HUES64 (cell line): ENCODE measurements around the gene SERPINE1.

Source experiments
- H3K27ac ChIP-seq: 2 replicates; pipeline ENCODE4 v1.7.0; 2013; ENCODE audit warnings: low read depth, low read length, inconsistent platforms
- H3K27me3 ChIP-seq: 2 replicates; pipeline ENCODE4 v1.6.1; 2013; ENCODE audit warnings: mild to moderate bottlenecking, low read length; ENCODE audit not compliant: insufficient read depth
- H3K36me3 ChIP-seq: 2 replicates; pipeline ENCODE4 v1.6.1; 2013; ENCODE audit warnings: mild to moderate bottlenecking, low read length; ENCODE audit not compliant: insufficient read depth
- H3K4me1 ChIP-seq: 2 replicates; pipeline ENCODE4 v1.6.1; 2013; ENCODE audit warnings: mild to moderate bottlenecking, low read length, moderate library complexity; ENCODE audit not compliant: insufficient read depth
- H3K4me3 ChIP-seq: 2 replicates; pipeline ENCODE4 v1.5.1; 2013; ENCODE audit warnings: mild to moderate bottlenecking, low read length, moderate library complexity
- H3K9ac ChIP-seq: 2 replicates; pipeline ENCODE4 v1.6.1; 2013; ENCODE audit warnings: mild to moderate bottlenecking, low read depth, low read length
- H3K9me3 ChIP-seq: 2 replicates; pipeline ENCODE4 v1.6.1; 2013; ENCODE audit warnings: low read depth, low read length; ENCODE audit not compliant: insufficient read depth
- WGBS: fragments of 150-250, 120-280 bp; methylation state at CpG from one replicate; pipeline ENCODE4 v1.1.7; 2013; ENCODE audit warnings: missing lambda C conversion rate; 5-methylcytosine and 5-hydroxymethylcytosine counted together

SERPINE1 gene

GRCh38 chr7:101174322-101174854 is 47.5 kb downstream of the SERPINE1 start:
- Histone ChIP-seq H3K4me1 (peaks cover 15% of the 10 kb centered on the region; the same call in 1 of the 2 replicates), H3K9me3 (no peaks in the 10 kb centered on the region), H3K4me3 (peak overlapping the region; percentile 52), H3K9ac (no peak overlapping the region), H3K27me3 (peaks cover 100% of the 10 kb centered on the region), H3K27ac (no peak overlapping the region), H3K36me3 (no peaks in the 10 kb centered on the region)
- WGBS = 49% methylated on average over 28 of the region's 28 CpGs

GRCh38 chr7:101175664-101176063 is 48.8 kb downstream of the SERPINE1 start:
- WGBS = 49% methylated on average over 3 of the region's 3 CpGs
- peaks cover 4% of the 10 kb centered on the region; the same call in 1 of the 2 replicates for H3K4me1 ChIP-seq
- no peak overlapping the region for H3K9ac ChIP-seq
- H3K9me3 ChIP-seq = no peaks in the 10 kb centered on the region
- no peak overlapping the region for H3K4me3 ChIP-seq
- no peaks in the 10 kb centered on the region for H3K36me3 ChIP-seq
- peaks cover 99% of the 10 kb centered on the region for H3K27me3 ChIP-seq
- H3K27ac ChIP-seq = no peak overlapping the region

GRCh38 chr7:101177644-101178043 is 50.7 kb downstream of the SERPINE1 start:
- Histone ChIP-seq H3K36me3 (no peaks in the 10 kb centered on the region), H3K9me3 (no peaks in the 10 kb centered on the region), H3K9ac (no peak overlapping the region), H3K27ac (no peak overlapping the region), H3K4me3 (no peak overlapping the region), H3K27me3 (peaks cover 87% of the 10 kb centered on the region), H3K4me1 (peaks cover 4% of the 10 kb centered on the region; the same call in 1 of the 2 replicates)
- 91% methylated on average over 2 of the region's 2 CpGs for WGBS

GRCh38 chr7:101179117-101179516 is 52.2 kb downstream of the SERPINE1 start:
- peak overlapping the region; percentile 58 for H3K4me3 ChIP-seq
- no peak overlapping the region for H3K27ac ChIP-seq
- no peaks in the 10 kb centered on the region for H3K9me3 ChIP-seq
- peaks cover 4% of the 10 kb centered on the region; the same call in 1 of the 2 replicates for H3K4me1 ChIP-seq
- peaks cover 73% of the 10 kb centered on the region for H3K27me3 ChIP-seq
- 1% methylated on average over 19 of the region's 20 CpGs for WGBS
- no peak overlapping the region for H3K9ac ChIP-seq
- H3K36me3 ChIP-seq = no peaks in the 10 kb centered on the region

- Histone ChIP-seq H3K27ac (no peak overlapping the region), H3K27me3 (peaks cover 67% of the 10 kb centered on the region), H3K4me1 (peaks cover 4% of the 10 kb centered on the region; the same call in 1 of the 2 replicates), H3K36me3 (no peaks in the 10 kb centered on the region), H3K9ac (no peak overlapping the region), H3K9me3 (no peaks in the 10 kb centered on the region), H3K4me3 (peak overlapping the region; percentile 58)
- under 1% methylated on average over 27 of the region's 27 CpGs for WGBS
These were observed 52.8 kb downstream of the SERPINE1 start for GRCh38 chr7:101179713-101180112.

- Histone ChIP-seq H3K4me3 (peak within 1 kb of the TSS; percentile 58), H3K36me3 (no peaks in the 10 kb centered on the region), H3K9me3 (no peaks in the 10 kb centered on the region), H3K4me1 (peaks cover 4% of the 10 kb centered on the region; the same call in 1 of the 2 replicates), H3K27me3 (peaks cover 61% of the 10 kb centered on the region), H3K27ac (no peak within 1 kb of the TSS), H3K9ac (no peak within 1 kb of the TSS)
- WGBS = 9% methylated on average over 55 of the region's 56 CpGs
These were observed 53.3 kb downstream of the SERPINE1 start, which contains the start of gene NAT16 for GRCh38 chr7:101180130-101180755. NAT16 (minus strand) TSS chr7:101180293; CDS start chr7:101174807, 5,486 bp downstream.

- H3K4me3 ChIP-seq = no peak overlapping the region
- 75% methylated on average over 5 of the region's 5 CpGs for WGBS
- peaks cover 12% of the 10 kb centered on the region for H3K27me3 ChIP-seq
- H3K9ac ChIP-seq = no peak overlapping the region
- peaks cover 4% of the 10 kb centered on the region; the same call in 1 of the 2 replicates for H3K4me1 ChIP-seq
- H3K9me3 ChIP-seq = no peaks in the 10 kb centered on the region
- H3K36me3 ChIP-seq = no peaks in the 10 kb centered on the region
- no peak overlapping the region for H3K27ac ChIP-seq
These were observed 58.4 kb downstream of the SERPINE1 start for GRCh38 chr7:101185258-101185839.

GRCh38 chr7:101186194-101186593 is 59.3 kb downstream of the SERPINE1 start:
- Histone ChIP-seq H3K4me3 (no peak overlapping the region), H3K4me1 (0 out of 2 replicates have a peak, but pooled peaks cover 4% of the 10 kb centered on the region), H3K36me3 (no peaks in the 10 kb centered on the region), H3K9ac (no peak overlapping the region), H3K27me3 (peaks cover 3% of the 10 kb centered on the region; the same call in 1 of the 2 replicates), H3K27ac (no peak overlapping the region), H3K9me3 (no peaks in the 10 kb centered on the region)
- WGBS = 91% methylated on average over 6 of the region's 6 CpGs

- Histone ChIP-seq H3K9me3 (no peaks in the 10 kb centered on the region), H3K4me1 (0 out of 2 replicates have a peak, but pooled peaks cover 4% of the 10 kb centered on the region), H3K27ac (no peak overlapping the region), H3K27me3 (no peaks in the 10 kb centered on the region), H3K9ac (no peak overlapping the region), H3K4me3 (no peak overlapping the region), H3K36me3 (no peaks in the 10 kb centered on the region)
- 92% methylated on average over 4 of the region's 4 CpGs for WGBS
These were observed 60.0 kb downstream of the SERPINE1 start for GRCh38 chr7:101186844-101187428.
